CD4-positive, alpha-beta T cell treated with Interleukin-17A for 4 hours (primary cell): ENCODE measurements around the gene EXOC1L.

ENCODE experiments used
- DNase-seq: peaks from one replicate; pipeline ENCODE4 v3.0.0-alpha.2; 2020; ENCODE audit warnings: mixed read lengths

Gene EXOC1L, protein sequence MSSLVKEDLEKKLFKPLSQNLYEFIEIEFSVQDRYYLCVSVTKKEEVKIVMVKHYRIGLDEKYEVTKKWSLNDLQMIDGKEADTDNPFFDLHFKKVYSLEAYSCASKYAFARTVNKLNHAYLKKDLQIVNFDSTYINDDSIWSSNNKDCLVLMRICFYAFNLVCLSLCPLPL

GRCh38 chr4:55819634-55820033 lies at the start of gene EXOC1L:
TSS of gene EXOC1L (plus strand) at chr4:55819790. CDS start at chr4:55820027, 237 bp downstream.
- peak; percentile 7 for DNase-seq

- DNase-seq: no peak
Measured at GRCh38 chr4:55770662-55771061, 48.9 kb upstream of the EXOC1L start.

DNA sequence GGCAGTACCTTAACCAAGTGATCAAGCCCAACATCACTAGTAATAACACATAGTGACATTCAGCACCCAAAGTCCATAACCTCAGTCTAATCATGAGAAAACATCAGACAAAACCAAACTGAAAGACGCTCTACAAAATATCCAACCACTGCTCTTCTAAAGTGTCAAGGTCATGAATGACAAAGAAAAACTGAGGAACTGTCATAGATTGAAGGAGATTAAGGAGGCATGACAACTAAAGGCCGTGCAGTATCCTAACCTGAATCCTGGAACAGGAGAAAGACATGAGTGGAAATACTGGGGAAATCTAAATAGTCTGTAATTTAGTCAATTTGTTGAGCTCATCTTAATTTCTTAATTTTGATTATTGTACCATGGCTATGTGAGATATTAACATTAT lies 38.2 kb upstream of the EXOC1L start:
- DNase-seq: no peak

DNA sequence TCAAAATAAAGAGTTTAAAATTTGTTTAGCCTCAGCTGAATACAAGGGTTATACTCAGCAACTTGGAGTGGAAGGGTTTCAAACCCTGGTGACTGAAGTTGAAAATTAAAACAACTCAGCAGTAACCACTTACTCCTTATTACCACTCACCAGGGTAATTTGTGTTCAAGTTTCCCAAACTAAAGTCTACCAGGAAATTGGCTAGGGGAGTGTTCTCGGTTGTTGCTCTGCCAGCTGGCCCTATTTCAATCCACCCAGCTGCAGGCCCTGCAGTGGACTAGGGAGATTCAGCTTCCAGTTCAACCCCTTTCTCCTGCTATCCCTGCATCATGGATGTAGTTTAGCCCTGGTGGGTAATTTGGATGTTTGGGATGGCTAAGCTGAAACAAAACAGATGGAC lies 37.8 kb upstream of the EXOC1L start:
- no peak for DNase-seq

DNA sequence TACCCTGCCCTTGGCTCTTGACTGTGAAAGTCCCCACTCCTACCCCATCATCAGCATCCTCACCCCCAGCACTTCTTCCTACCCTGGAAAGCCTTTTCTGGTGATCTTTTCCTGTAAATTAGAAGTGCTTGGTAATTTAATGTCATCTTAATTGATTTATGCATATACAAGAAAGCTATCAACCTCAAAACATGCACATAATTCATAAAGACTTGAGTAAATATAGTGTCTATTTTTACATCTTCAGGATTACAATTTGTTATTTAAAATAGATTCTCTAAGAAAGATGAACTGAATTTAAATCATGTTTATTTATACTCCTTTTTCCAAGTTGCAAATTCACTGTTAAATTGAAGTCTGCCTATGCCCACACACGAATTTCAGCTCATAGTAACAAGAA lies 36.0 kb upstream of the EXOC1L start:
- DNase-seq: no peak

DNA sequence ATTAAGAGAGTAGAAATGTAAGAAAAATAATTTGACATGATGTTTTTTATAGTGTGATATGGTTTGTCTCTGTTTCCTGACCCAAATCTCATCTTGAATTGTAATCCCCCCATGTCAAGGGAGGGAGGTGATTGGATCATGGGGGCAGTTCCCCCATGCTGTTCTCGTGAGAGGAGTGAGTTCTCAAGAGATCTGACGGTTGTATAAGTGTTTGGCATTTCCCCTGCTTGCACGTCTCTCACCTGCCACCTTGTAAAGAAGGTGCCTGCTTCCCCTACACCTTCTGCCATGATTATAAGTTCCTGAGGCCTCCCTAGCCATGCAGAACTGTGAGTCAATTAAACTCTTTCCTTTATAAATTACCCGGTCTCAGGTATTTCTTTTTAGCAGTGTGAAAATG lies 34.8 kb upstream of the EXOC1L start:
- DNase-seq: no peak

- DNase-seq: no peak
Measured at GRCh38 chr4:55791666-55792065, 27.9 kb upstream of the EXOC1L start.

- DNase-seq: no peak
Measured at GRCh38 chr4:55793479-55793878, 26.1 kb upstream of the EXOC1L start.

DNA sequence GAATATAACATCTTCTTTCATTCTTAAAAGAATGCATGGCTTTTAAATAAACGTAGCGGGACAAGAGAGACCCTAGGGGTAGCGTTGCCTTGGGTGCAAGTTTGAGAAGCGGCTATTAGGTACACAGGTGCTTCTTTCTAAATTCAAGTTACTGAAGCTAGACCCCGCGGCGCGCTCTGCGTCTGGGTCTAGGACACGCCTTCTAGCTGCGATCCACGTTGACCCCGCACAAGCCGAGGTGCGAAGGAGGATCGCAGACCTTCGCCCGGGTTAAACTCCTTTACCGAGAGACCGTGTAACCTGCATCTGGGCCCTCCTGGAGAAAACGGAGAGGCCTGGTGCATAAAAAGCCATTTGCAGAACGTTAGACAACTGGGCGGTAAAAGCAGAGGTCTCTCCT lies 25.5 kb upstream of the EXOC1L start:
- no peak for DNase-seq

GRCh38 chr4:55795341-55795740 lies 24.2 kb upstream of the EXOC1L start:
- no peak for DNase-seq

DNA sequence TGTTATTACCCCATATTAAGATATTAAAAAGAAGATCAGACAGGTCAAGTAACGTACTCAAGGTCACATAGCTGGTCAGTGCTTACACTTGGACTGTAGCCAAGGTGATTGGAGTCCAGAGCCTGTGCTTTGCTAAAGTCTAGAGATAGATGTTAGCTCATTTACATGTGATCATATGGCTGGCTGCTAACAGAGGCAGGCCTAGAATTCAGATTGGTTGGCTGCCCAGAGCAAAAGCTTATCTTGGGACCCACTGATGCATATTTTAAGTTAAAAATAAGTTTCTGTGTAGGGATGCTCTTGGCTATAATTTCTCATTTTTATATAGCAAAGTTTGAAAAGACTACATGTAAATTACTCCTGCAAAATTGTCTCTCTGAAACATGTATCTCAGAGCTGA lies 18.1 kb upstream of the EXOC1L start:
- DNase-seq: no peak

GRCh38 chr4:55807556-55807955 lies 12.0 kb upstream of the EXOC1L start:
- no peak for DNase-seq

GRCh38 chr4:55808186-55808585 lies 11.4 kb upstream of the EXOC1L start:
- DNase-seq: no peak

- DNase-seq: no peak
Measured at GRCh38 chr4:55808632-55809031, 11.0 kb upstream of the EXOC1L start.

GRCh38 chr4:55817691-55818090 lies 1.9 kb upstream of the EXOC1L start:
- no peak for DNase-seq

DNA sequence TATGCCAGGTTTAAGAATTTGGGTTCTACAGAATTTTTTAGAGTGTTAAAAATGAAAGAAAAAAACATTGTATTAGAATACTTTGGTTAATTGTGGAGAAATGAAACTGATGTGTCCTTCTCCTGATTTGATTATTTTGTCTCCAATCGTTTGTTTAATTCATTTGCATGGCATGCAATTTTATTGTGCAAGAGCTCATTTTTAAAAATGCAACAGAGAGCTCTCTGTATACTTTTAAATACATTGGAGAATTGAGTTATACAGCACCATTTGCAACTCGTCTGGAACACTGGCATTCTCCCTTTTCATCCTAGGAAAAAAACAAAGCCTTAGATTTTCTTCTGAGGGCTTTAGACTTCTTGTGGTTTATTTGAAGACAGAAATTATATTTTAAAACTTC lies 689 bp downstream of the EXOC1L start:
- no peak for DNase-seq

- no peak for DNase-seq
Measured at GRCh38 chr4:55822329-55822728, 2.7 kb downstream of the EXOC1L start.

- no peak for DNase-seq
Measured at GRCh38 chr4:55824865-55825264, 5.3 kb downstream of the EXOC1L start.

GRCh38 chr4:55826986-55827385 lies 7.4 kb downstream of the EXOC1L start:
- DNase-seq: no peak

DNA sequence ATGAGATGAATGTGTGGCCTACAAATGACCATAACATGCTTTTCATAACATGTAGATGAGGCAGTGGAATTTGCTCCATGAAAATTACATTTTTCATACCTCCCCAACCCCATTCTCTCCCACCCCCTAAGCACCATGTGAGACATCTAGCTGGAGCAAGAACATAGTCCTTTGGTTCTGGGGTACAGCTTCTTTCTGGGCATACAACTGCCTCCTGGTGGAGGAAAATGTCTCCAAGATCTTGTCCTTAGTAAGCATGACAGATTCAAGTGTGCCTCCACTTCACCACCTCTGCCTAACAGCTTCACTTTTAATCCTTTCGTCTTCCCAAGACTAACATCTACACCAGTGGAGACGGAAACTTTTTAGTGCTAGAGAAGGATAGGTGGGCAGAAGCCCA lies 8.0 kb downstream of the EXOC1L start:
- no peak for DNase-seq

DNA sequence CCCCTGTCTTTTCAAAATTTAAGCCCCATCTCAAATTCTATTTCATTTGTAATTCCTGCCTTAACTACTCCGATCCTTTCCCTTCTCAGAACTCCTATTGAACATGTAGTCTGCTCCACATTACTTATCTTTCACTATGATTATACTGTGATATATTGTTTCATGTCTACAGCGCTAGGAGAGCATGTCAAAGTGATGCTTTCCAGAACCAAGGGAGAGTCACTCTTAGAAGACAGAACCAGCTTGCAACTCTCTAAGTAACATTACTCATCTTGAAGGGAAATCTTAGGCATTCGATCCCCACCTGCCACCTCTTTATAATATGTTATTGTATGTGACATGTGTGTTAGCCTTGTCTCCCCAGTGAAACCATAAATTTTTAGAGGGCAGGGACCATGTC lies 10.5 kb downstream of the EXOC1L start:
- no peak for DNase-seq

DNA sequence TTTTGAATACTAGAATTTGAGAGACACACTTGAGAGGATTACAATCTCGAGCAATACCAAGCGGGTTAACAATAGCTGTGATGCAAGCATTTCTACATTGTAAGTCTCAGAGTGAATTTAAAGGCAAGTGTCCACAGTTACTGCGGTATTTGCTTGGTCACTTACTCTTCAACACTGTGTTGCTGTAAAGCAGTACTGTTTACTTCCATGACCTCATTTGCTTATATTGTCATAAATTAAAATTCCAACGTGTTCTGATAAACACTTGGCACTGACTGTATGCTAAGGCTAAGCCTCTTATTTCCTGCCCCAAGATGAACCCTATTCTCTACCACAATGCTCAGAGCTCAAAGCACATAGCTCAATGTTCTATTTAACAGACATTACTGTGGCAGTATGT lies 11.1 kb downstream of the EXOC1L start:
- no peak for DNase-seq

GRCh38 chr4:55834086-55834795 lies 14.7 kb downstream of the EXOC1L start:
- DNase-seq: no peak

DNA sequence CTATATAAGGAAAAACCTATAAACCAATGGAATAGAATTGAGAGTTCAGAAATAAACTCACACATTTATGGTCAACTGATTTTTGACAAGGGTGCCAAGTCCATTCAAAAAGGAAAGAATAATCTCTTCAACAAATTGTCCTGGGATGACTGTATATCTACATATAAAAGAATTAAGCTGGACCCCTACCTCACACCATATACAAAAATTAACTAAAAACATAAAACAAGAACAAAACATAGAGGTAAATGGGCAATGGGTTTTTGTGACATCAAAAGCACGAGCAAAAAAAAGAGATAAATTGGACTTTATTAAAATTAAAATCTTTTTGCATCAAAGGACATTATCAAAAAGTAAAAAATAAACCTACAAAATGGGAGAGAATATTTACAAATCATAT lies 18.3 kb downstream of the EXOC1L start:
- no peak for DNase-seq

DNA sequence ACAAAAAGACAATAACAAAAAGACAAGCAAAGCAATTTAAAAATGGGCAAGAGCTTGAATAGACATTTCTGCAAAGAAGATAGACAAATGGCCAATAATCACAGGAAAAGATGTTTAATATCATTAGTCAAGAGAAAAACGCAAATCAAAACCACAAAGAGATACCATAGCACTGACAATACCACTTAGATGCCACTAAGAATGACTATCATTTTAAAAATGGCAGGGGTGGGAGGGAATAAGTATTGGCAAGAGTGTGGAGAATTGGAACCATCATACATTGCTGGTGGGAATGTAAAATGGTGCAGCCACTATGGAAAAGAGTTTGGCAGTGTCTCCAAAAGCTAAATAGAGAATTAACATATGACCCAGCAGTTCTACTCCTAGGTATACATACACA lies 18.8 kb downstream of the EXOC1L start:
- no peak for DNase-seq
